Caco-2 (cell line): ENCODE results near the gene PRR19. TPM values are rescaled to one million over a fixed set of nuclear protein-coding genes. Genes with fewer than 3 reads are reported as not detected.

Experiments used
- BruUV-seq: library from RNA; stranded (reverse); fragments of 400-500 nt; replicated peaks from 2 replicates; lab custom pipeline; 2021; lab: Mats Ljungman, UMichigan
- CTCF ChIA-PET: fragments of 300-600 bp; sonication (Branson Sonifier 250); formaldehyde crosslinking; loops from one replicate; lab custom pipeline; 2022; ENCODE audit warnings: antibody characterized with exemption; lab: Charles Lee
- POLR2A ChIA-PET: fragments of 300-600 bp; sonication (Branson Sonifier 250); formaldehyde crosslinking; loops from one replicate; lab custom pipeline; 2022; ENCODE audit warnings: antibody characterized with exemption; lab: Charles Lee
- DNase-seq, 2 experiments: peaks; one replicate each; pipeline versions ENCODE4 v3.0.0 to v3.0.0-alpha.2; 2020 to 2022
- H3K27me3 ChIP-seq: replicated peaks from 2 replicates; pipeline ENCODE4 v1.6.0; 2011; ENCODE audit warnings: low read length; ENCODE audit not compliant: control insufficient read depth, insufficient read depth
- H3K36me3 ChIP-seq: 2 replicates; pipeline ENCODE4 v1.5.1; 2011; ENCODE audit warnings: low read length; ENCODE audit not compliant: control insufficient read depth, insufficient read depth
- H3K4me1 ChIP-seq: fragments of 250-450 bp; sonication (Bioruptor Pico); 2 replicates; pipeline ENCODE4 v1.5.1; 2020; ENCODE audit warnings: mild to moderate bottlenecking
- H3K4me3 ChIP-seq: 2 replicates; pipeline ENCODE4 v1.5.1; 2011; ENCODE audit warnings: low read depth, mild to moderate bottlenecking, control low read depth, low read length
- H3K9me3 ChIP-seq: fragments of 250-450 bp; sonication (Bioruptor Pico); 2 replicates; pipeline ENCODE4 v1.5.1; 2020; ENCODE audit warnings: mild to moderate bottlenecking, moderate library complexity
- H3K27ac Mint-ChIP-seq: one replicate; pipeline ENCODE4 v1.8.0; 2022; ENCODE audit warnings: mixed read lengths; ENCODE audit not compliant: unreplicated experiment
- H3K27me3 Mint-ChIP-seq: one replicate; pipeline ENCODE4 v1.8.0; 2022; ENCODE audit warnings: mixed read lengths; ENCODE audit not compliant: insufficient read depth, unreplicated experiment
- H3K36me3 Mint-ChIP-seq: one replicate; pipeline ENCODE4 v1.8.0; 2022; ENCODE audit warnings: mild to moderate bottlenecking, mixed read lengths; ENCODE audit not compliant: insufficient read depth, unreplicated experiment
- H3K4me1 Mint-ChIP-seq: one replicate; pipeline ENCODE4 v1.8.0; 2022; ENCODE audit warnings: low read depth, mixed read lengths; ENCODE audit not compliant: unreplicated experiment
- H3K4me3 Mint-ChIP-seq: one replicate; pipeline ENCODE4 v1.8.0; 2022; ENCODE audit warnings: mild to moderate bottlenecking, moderate library complexity, mixed read lengths; ENCODE audit not compliant: unreplicated experiment
- H3K9me3 Mint-ChIP-seq: one replicate; pipeline ENCODE4 v1.8.0; 2022; ENCODE audit warnings: mixed read lengths; ENCODE audit not compliant: unreplicated experiment
- CTCF ChIP-seq, 2 experiments: fragments of 200-600 bp in 1 of 2; IDR thresholded peaks; 1 replicate in 1 of 2; 2 replicates in 1 of 2; pipeline versions ENCODE4 v1.5.1 to v1.8.0; 2011 to 2022; ENCODE audit warnings: antibody characterized with exemption in 1 of 2, control low read depth in 1 of 2, inconsistent platforms in 1 of 2, low read depth in 1 of 2, low read length in 1 of 2, mild to moderate bottlenecking in 1 of 2, moderate library complexity in 1 of 2; ENCODE audit not compliant: insufficient read depth in 1 of 2, severe bottlenecking in 1 of 2, unreplicated experiment in 1 of 2
- intact Hi-C: fragments of 100-400 bp; cut with micrococcal nuclease; formaldehyde crosslinking; loops from one replicate; pipeline ENCODE4 v1.10.0; 2022; ENCODE audit not compliant: unreplicated experiment
- total RNA-seq: library from RNA; stranded (reverse); gene quantifications from 2 replicates; pipeline ENCODE4 v1.2.3, GENCODE V29; 2022

Gene PRR19
- total RNA-seq, 1 experiment from 2014 or later = 2.8 TPM

GRCh38 chr19:42353341-42354015 lies 51.5 kb downstream of the PRR19 start:
- no peaks in the 10 kb centered on the region for H3K9me3 ChIP-seq
- Mint-ChIP-seq H3K27ac (peak overlapping the region; percentile 8), H3K36me3 (peaks cover 14% of the 10 kb centered on the region), H3K4me1 (peaks cover 7% of the 10 kb centered on the region), H3K9me3 (no peaks in the 10 kb centered on the region), H3K4me3 (no peak overlapping the region), H3K27me3 (no peaks in the 10 kb centered on the region)
- no peak overlapping the region for H3K4me3 ChIP-seq
- DNase-seq = no peak
- H3K36me3 ChIP-seq = no peaks in the 10 kb centered on the region; the same call in 1 of the 2 replicates
- POLR2A ChIA-PET = no interaction called here
- CTCF ChIA-PET = no interaction called here
- no peaks in the 10 kb centered on the region for H3K27me3 ChIP-seq
- no peak for TF ChIP-seq CTCF (IDR thresholded peaks at IDR 0.05; ENCODE audit: insufficient read depth in 1 of 2, low read depth in 1 of 2, low read length in 1 of 2, severe bottlenecking in 1 of 2, unreplicated experiment in 1 of 2)
- peaks cover 10% of the 10 kb centered on the region for H3K4me1 ChIP-seq
- BruUV-seq = no TSS peak
- intact Hi-C loops = no loop called here

- POLR2A ChIA-PET = no interaction called here
- H3K4me3 Mint-ChIP-seq = no peak overlapping the region
- CTCF ChIA-PET = interaction anchor here (0.5 kb wide), 1 partner anchor 179 kb away, joined by 3 read pairs; no protein-coding TSS in a partner anchor
- no peak for DNase-seq
- Histone ChIP-seq H3K4me3 (no peak overlapping the region), H3K9me3 (no peaks in the 10 kb centered on the region), H3K36me3 (no peaks in the 10 kb centered on the region; the same call in 1 of the 2 replicates), H3K27me3 (no peaks in the 10 kb centered on the region), H3K4me1 (peaks cover 10% of the 10 kb centered on the region)
- TF ChIP-seq CTCF (IDR thresholded peaks at IDR 0.05; ENCODE audit: insufficient read depth in 1 of 2, low read depth in 1 of 2, low read length in 1 of 2, severe bottlenecking in 1 of 2, unreplicated experiment in 1 of 2) = no peak
- H3K36me3 Mint-ChIP-seq = peaks cover 10% of the 10 kb centered on the region
- no TSS peak for BruUV-seq
- intact Hi-C loops = no loop called here
- H3K27me3 Mint-ChIP-seq = no peaks in the 10 kb centered on the region
- H3K9me3 Mint-ChIP-seq = no peaks in the 10 kb centered on the region
- H3K4me1 Mint-ChIP-seq = peaks cover 16% of the 10 kb centered on the region
- no peak overlapping the region for H3K27ac Mint-ChIP-seq
These were observed 54.0 kb downstream of the PRR19 start for GRCh38 chr19:42355896-42356295.

- H3K27me3 ChIP-seq = no peaks in the 10 kb centered on the region
- no peaks in the 10 kb centered on the region for H3K9me3 ChIP-seq
- BruUV-seq = no TSS peak
- peaks cover 10% of the 10 kb centered on the region for H3K4me1 ChIP-seq
- no peak overlapping the region for H3K4me3 ChIP-seq
- peaks cover 20% of the 10 kb centered on the region for H3K4me1 Mint-ChIP-seq
- H3K9me3 Mint-ChIP-seq = no peaks in the 10 kb centered on the region
- intact Hi-C loops = no loop called here
- POLR2A ChIA-PET = no interaction called here
- CTCF ChIA-PET = no interaction called here
- H3K4me3 Mint-ChIP-seq = no peak overlapping the region
- H3K27me3 Mint-ChIP-seq = no peaks in the 10 kb centered on the region
- no peak for DNase-seq
- H3K27ac Mint-ChIP-seq = no peak overlapping the region
- peaks cover 15% of the 10 kb centered on the region for H3K36me3 Mint-ChIP-seq
- H3K36me3 ChIP-seq = no peaks in the 10 kb centered on the region; the same call in 1 of the 2 replicates
- no peak for TF ChIP-seq CTCF (IDR thresholded peaks at IDR 0.05; ENCODE audit: insufficient read depth in 1 of 2, low read depth in 1 of 2, low read length in 1 of 2, severe bottlenecking in 1 of 2, unreplicated experiment in 1 of 2)
These were observed 54.8 kb downstream of the PRR19 start for GRCh38 chr19:42356686-42357085.
